Measurements from ENCODE around the gene PLET1.
A peak's percentile ranks its signal among the peaks of the same experiment; 100 is the strongest.

PLET1 gene

GRCh38 chr11:112253605-112254242, 6.9 kb downstream of the PLET1 start:
- Histone ChIP-seq H3K9me3 (ENCODE audit: severe bottlenecking) (no peaks in the 10 kb centered on the region), H3K4me1 (ENCODE audit: insufficient read depth, poor library complexity, severe bottlenecking) (peaks cover 8% of the 10 kb centered on the region), H3K4me3 (ENCODE audit: severe bottlenecking) (no peak overlapping the region), H3K27me3 (ENCODE audit: insufficient read depth, poor library complexity, severe bottlenecking) (no peaks in the 10 kb centered on the region), H3K36me3 (ENCODE audit: low read depth) (no peaks in the 10 kb centered on the region), H3K27ac (ENCODE audit: poor library complexity, severe bottlenecking) (no peak overlapping the region)
- ATAC-seq (ENCODE audit: low read depth) (no peak), DNase-seq (ENCODE audit: low spot score) (no peak)
- TF ChIP-seq CTCF (IDR thresholded peaks at IDR 0.05; ENCODE audit: poor library complexity, severe bottlenecking) = no peak

GRCh38 chr11:112249871-112250610, 10.6 kb downstream of the PLET1 start:
- Histone ChIP-seq H3K36me3 (ENCODE audit: low read depth) (no peaks in the 10 kb centered on the region), H3K4me1 (ENCODE audit: insufficient read depth, poor library complexity, severe bottlenecking) (peaks cover 5% of the 10 kb centered on the region), H3K27me3 (ENCODE audit: insufficient read depth, poor library complexity, severe bottlenecking) (no peaks in the 10 kb centered on the region), H3K9me3 (ENCODE audit: severe bottlenecking) (no peaks in the 10 kb centered on the region), H3K27ac (ENCODE audit: poor library complexity, severe bottlenecking) (no peak overlapping the region), H3K4me3 (ENCODE audit: severe bottlenecking) (no peak overlapping the region)
- ATAC-seq (ENCODE audit: low read depth) = no peak
- DNase-seq (ENCODE audit: low spot score) = no peak
- TF ChIP-seq CTCF (IDR thresholded peaks at IDR 0.05; ENCODE audit: poor library complexity, severe bottlenecking) = no peak

GRCh38 chr11:112248201-112248600, 12.5 kb downstream of the PLET1 start:
- Histone ChIP-seq H3K4me3 (ENCODE audit: severe bottlenecking) (no peak overlapping the region), H3K36me3 (ENCODE audit: low read depth) (no peaks in the 10 kb centered on the region), H3K4me1 (ENCODE audit: insufficient read depth, poor library complexity, severe bottlenecking) (peaks cover 4% of the 10 kb centered on the region), H3K9me3 (ENCODE audit: severe bottlenecking) (no peaks in the 10 kb centered on the region), H3K27ac (ENCODE audit: poor library complexity, severe bottlenecking) (no peak overlapping the region), H3K27me3 (ENCODE audit: insufficient read depth, poor library complexity, severe bottlenecking) (no peaks in the 10 kb centered on the region)
- ATAC-seq (ENCODE audit: low read depth) = 0 out of 3 replicates have a peak, but pooled peaks have one; percentile 21
- no peak for DNase-seq (ENCODE audit: low spot score)
- TF ChIP-seq CTCF (IDR thresholded peaks at IDR 0.05; ENCODE audit: poor library complexity, severe bottlenecking) = no peak

- Histone ChIP-seq H3K9me3 (ENCODE audit: severe bottlenecking) (no peaks in the 10 kb centered on the region), H3K4me3 (ENCODE audit: severe bottlenecking) (no peak overlapping the region), H3K36me3 (ENCODE audit: low read depth) (peaks cover 6% of the 10 kb centered on the region; the same call in 1 of the 2 replicates), H3K27me3 (ENCODE audit: insufficient read depth, poor library complexity, severe bottlenecking) (no peaks in the 10 kb centered on the region), H3K27ac (ENCODE audit: poor library complexity, severe bottlenecking) (no peak overlapping the region), H3K4me1 (ENCODE audit: insufficient read depth, poor library complexity, severe bottlenecking) (peaks cover 4% of the 10 kb centered on the region)
- TF ChIP-seq CTCF (IDR thresholded peaks at IDR 0.05; ENCODE audit: poor library complexity, severe bottlenecking) = no peak
- no peak for DNase-seq (ENCODE audit: low spot score)
- ATAC-seq (ENCODE audit: low read depth) = no peak
Observed at GRCh38 chr11:112247201-112247600, 13.5 kb downstream of the PLET1 start.

DNA sequence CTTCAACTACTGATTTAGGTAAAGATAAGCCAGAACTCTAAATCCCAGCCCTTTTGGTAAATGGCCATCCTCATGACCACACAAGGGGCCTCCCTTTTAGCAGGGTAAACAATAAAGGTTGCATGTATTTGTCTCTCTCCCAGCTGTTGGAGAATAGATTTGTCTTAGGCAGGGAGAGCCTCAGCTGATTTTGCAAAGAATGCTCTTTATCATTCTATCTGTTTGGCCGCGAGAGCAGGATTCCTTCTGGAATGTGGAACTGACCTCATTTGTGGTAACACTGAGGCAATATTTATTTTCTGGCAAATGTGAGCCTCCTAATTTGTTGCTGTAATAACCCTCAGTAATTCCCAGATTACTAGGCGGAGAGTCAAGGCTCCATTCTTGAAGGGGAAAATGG, 19.2 kb downstream of the PLET1 start:
- Histone ChIP-seq H3K27me3 (ENCODE audit: insufficient read depth, poor library complexity, severe bottlenecking) (no peaks in the 10 kb centered on the region), H3K4me1 (ENCODE audit: insufficient read depth, poor library complexity, severe bottlenecking) (no peaks in the 10 kb centered on the region), H3K4me3 (ENCODE audit: severe bottlenecking) (no peak overlapping the region), H3K27ac (ENCODE audit: poor library complexity, severe bottlenecking) (no peak overlapping the region), H3K36me3 (ENCODE audit: low read depth) (peaks cover 23% of the 10 kb centered on the region), H3K9me3 (ENCODE audit: severe bottlenecking) (no peaks in the 10 kb centered on the region)
- no peak for DNase-seq (ENCODE audit: low spot score)
- no peak for ATAC-seq (ENCODE audit: low read depth)
- TF ChIP-seq CTCF (IDR thresholded peaks at IDR 0.05; ENCODE audit: poor library complexity, severe bottlenecking) = no peak
